HCT116 (cell line): ENCODE data around the gene TSPAN5. TPM values are rescaled to one million over a fixed set of nuclear protein-coding genes. Genes with fewer than 3 reads are reported as not detected.

Experiments
- ATAC-seq: fragments of 200-7000 bp; cut with Tn5 transposase; 2 replicates; pipeline ENCODE4 v1.9.1; 2020; ENCODE audit warnings: mild to moderate bottlenecking, moderate library complexity
- BruUV-seq: library from RNA; stranded (reverse); fragments of 400-500 nt; replicated peaks from 2 replicates; lab custom pipeline; 2021; lab: Mats Ljungman, UMichigan
- CTCF ChIA-PET: fragments of 300-600 bp; sonication (Branson Sonifier 250); formaldehyde crosslinking; loops from one replicate; lab custom pipeline; 2021; ENCODE audit warnings: antibody characterized with exemption; lab: Charles Lee
- POLR2A ChIA-PET: fragments of 300-600, 350-600 bp; sonication (Branson Sonifier 250); formaldehyde crosslinking; loops from one replicate; lab custom pipeline; 2021; ENCODE audit warnings: antibody characterized with exemption; lab: Charles Lee
- RAD21 ChIA-PET, 2 experiments: fragments of 300-600 bp; sonication (Branson Sonifier 250); formaldehyde crosslinking; loops; one replicate each; lab custom pipeline; 2023; ENCODE audit warnings: low total read pairs in 2 of 2; ENCODE audit not compliant: uncharacterized antibody in 2 of 2, unreplicated experiment in 2 of 2, low non-redundant PET in 1 of 2; lab: Charles Lee
- DNase-seq: peaks from one replicate; pipeline ENCODE4 v3.0.0-alpha.2; 2010; ENCODE audit warnings: low read depth, low spot score
- H2AFZ ChIP-seq: fragments of 200-600 bp; shearing (Covaris generic), sonication (generic); 2 replicates; pipeline ENCODE4 v1.6.1; 2017; ENCODE audit warnings: low read depth, mixed run types, mixed read lengths, antibody characterized with exemption, low read length; ENCODE audit not compliant: poor library complexity, severe bottlenecking
- H3K27ac ChIP-seq: 2 replicates; pipeline ENCODE4 v1.5.1; 2012; ENCODE audit warnings: low read depth, low read length
- H3K27me3 ChIP-seq: fragments of 200-600 bp; sonication (generic); 2 replicates; pipeline ENCODE4 v1.6.1; 2016; ENCODE audit warnings: mixed run types, low read length, mixed read lengths; ENCODE audit not compliant: insufficient read depth
- H3K36me3 ChIP-seq, 2 experiments: fragments of 200-500 bp in 1 of 2; fragments of 200-600 bp in 1 of 2; sonication (Bioruptor generic) in 1 of 2; sonication (generic) in 1 of 2; 2 replicates each; pipeline versions ENCODE4 v1.5.1 to v1.6.1; 2014 to 2016; ENCODE audit warnings: low read length in 2 of 2, inconsistent platforms in 1 of 2, mixed read lengths in 1 of 2, mixed run types in 1 of 2; ENCODE audit not compliant: insufficient read depth in 2 of 2, control insufficient read depth in 1 of 2
- H3K4me1 ChIP-seq, 2 experiments: fragments of 200-600 bp in 1 of 2; sonication (generic) in 1 of 2; 2 replicates each; pipeline versions ENCODE4 v1.5.1 to v1.6.1; 2012 to 2017; ENCODE audit warnings: low read length in 2 of 2, inconsistent platforms in 1 of 2, mild to moderate bottlenecking in 1 of 2, mixed read lengths in 1 of 2, mixed run types in 1 of 2, moderate library complexity in 1 of 2; ENCODE audit not compliant: insufficient read depth in 2 of 2, control insufficient read depth in 1 of 2
- H3K4me2 ChIP-seq: fragments of 200-600 bp; sonication (generic); 2 replicates; pipeline ENCODE4 v1.6.1; 2017; ENCODE audit warnings: mixed run types, low read length, mixed read lengths
- H3K4me3 ChIP-seq, 2 experiments: fragments of 200-600 bp in 1 of 2; sonication (generic) in 1 of 2; replicated peaks in 1 of 2; 2 replicates each; pipeline ENCODE4 v1.5.1; 2011 to 2016; ENCODE audit warnings: low read length in 2 of 2, control low read depth in 1 of 2, low read depth in 1 of 2, mild to moderate bottlenecking in 1 of 2, mixed read lengths in 1 of 2, mixed run types in 1 of 2
- H3K79me2 ChIP-seq: fragments of 200-600 bp; sonication (generic); 2 replicates; pipeline ENCODE4 v1.6.1; 2017; ENCODE audit warnings: mild to moderate bottlenecking, mixed run types, low read length, moderate library complexity, mixed read lengths; ENCODE audit not compliant: insufficient read depth
- H3K9ac ChIP-seq: fragments of 200-600 bp; sonication (generic); 2 replicates; pipeline ENCODE4 v1.6.1; 2016; ENCODE audit warnings: low read length, mixed read lengths
- H3K9me2 ChIP-seq: fragments of 200-600 bp; sonication (generic), shearing (Covaris generic); 2 replicates; pipeline ENCODE4 v1.6.1; 2017; ENCODE audit warnings: mixed run types, mild to moderate bottlenecking, moderate library complexity; ENCODE audit not compliant: insufficient read depth
- H3K9me3 ChIP-seq, 2 experiments: fragments of 200-500 bp in 1 of 2; fragments of 200-600 bp in 1 of 2; sonication (Bioruptor generic) in 1 of 2; sonication (generic) in 1 of 2; 2 replicates each; pipeline ENCODE4 v1.6.1; 2014 to 2017; ENCODE audit warnings: low read length in 2 of 2, mixed read lengths in 2 of 2, inconsistent platforms in 1 of 2, low read depth in 1 of 2, mild to moderate bottlenecking in 1 of 2, mixed run types in 1 of 2, moderate library complexity in 1 of 2; ENCODE audit not compliant: control insufficient read depth in 1 of 2, insufficient read depth in 1 of 2
- H4K20me1 ChIP-seq: fragments of 200-600 bp; sonication (generic), shearing (Covaris generic); 2 replicates; pipeline ENCODE4 v1.6.1; 2017; ENCODE audit warnings: mixed run types, mild to moderate bottlenecking, moderate library complexity; ENCODE audit not compliant: insufficient read depth
- CEBPB ChIP-seq: IDR thresholded peaks from 2 replicates; pipeline ENCODE4 v1.6.1; 2012; ENCODE audit warnings: low read depth
- EGR1 ChIP-seq: IDR thresholded peaks from 2 replicates; pipeline ENCODE4 v1.6.1; 2012; ENCODE audit warnings: low read depth
- FOSL1 ChIP-seq: IDR thresholded peaks from 2 replicates; pipeline ENCODE4 v1.6.1; 2012; ENCODE audit warnings: low read depth
- JUND ChIP-seq: IDR thresholded peaks from 2 replicates; pipeline ENCODE4 v1.6.1; 2012
- POLR2A ChIP-seq: IDR thresholded peaks from 2 replicates; pipeline ENCODE4 v1.7.0; 2011; ENCODE audit warnings: borderline replicate concordance; ENCODE audit not compliant: insufficient read depth, insufficient read length; ENCODE audit errors: extremely low read depth
- POLR2AphosphoS5 ChIP-seq: IDR thresholded peaks from 2 replicates; pipeline ENCODE4 v1.6.1; 2011; ENCODE audit warnings: mild to moderate bottlenecking, low read depth, low read length, moderate library complexity
- RAD21 ChIP-seq: IDR thresholded peaks from 2 replicates; pipeline ENCODE4 v1.6.1; 2012; ENCODE audit warnings: low read depth, mild to moderate bottlenecking
- REST ChIP-seq: IDR thresholded peaks from 2 replicates; pipeline ENCODE4 v1.6.1; 2012; ENCODE audit warnings: low read depth
- SP1 ChIP-seq: IDR thresholded peaks from 2 replicates; pipeline ENCODE4 v1.6.1; 2012; ENCODE audit warnings: low read depth
- SRF ChIP-seq: IDR thresholded peaks from 2 replicates; pipeline ENCODE4 v1.6.1; 2012; ENCODE audit warnings: low read depth
- YY1 ChIP-seq: IDR thresholded peaks from 2 replicates; pipeline ENCODE4 v1.6.1; 2011; ENCODE audit warnings: low read length, low read depth, moderate library complexity, mild to moderate bottlenecking; ENCODE audit not compliant: insufficient replicate concordance; ENCODE audit errors: extremely low read depth
- ZBTB33 ChIP-seq: IDR thresholded peaks from 2 replicates; pipeline ENCODE4 v1.6.1; 2011; ENCODE audit warnings: mild to moderate bottlenecking, low read length, moderate library complexity; ENCODE audit not compliant: insufficient replicate concordance; ENCODE audit errors: extremely low read depth
- ZFX ChIP-seq: fragments of 450-650 bp; IDR thresholded peaks from 2 replicates; pipeline ENCODE4 v1.6.1; 2017
- ZNF274 ChIP-seq: fragments of 200-500 bp; sonication (Bioruptor generic); IDR thresholded peaks from 2 replicates; pipeline ENCODE4 v1.6.1; 2014; ENCODE audit warnings: mild to moderate bottlenecking, low read depth, low read length, inconsistent platforms
- intact Hi-C: fragments of 100-400 bp; cut with micrococcal nuclease; formaldehyde crosslinking; loops from 2 replicates; pipeline ENCODE4 v1.10.0; 2022
- total RNA-seq: library from RNA; stranded (reverse); gene quantifications from one replicate; pipeline ENCODE4 v1.2.1, GENCODE V29; 2021; ENCODE audit not compliant: unreplicated experiment
- TF ChIP-seq, protein P1 (sequence below): IDR thresholded peaks from 2 replicates; pipeline ENCODE4 v1.6.1; 2012

The TSPAN5 gene
- total RNA-seq, 1 experiment from 2014 or later: 56.8 TPM

DNA sequence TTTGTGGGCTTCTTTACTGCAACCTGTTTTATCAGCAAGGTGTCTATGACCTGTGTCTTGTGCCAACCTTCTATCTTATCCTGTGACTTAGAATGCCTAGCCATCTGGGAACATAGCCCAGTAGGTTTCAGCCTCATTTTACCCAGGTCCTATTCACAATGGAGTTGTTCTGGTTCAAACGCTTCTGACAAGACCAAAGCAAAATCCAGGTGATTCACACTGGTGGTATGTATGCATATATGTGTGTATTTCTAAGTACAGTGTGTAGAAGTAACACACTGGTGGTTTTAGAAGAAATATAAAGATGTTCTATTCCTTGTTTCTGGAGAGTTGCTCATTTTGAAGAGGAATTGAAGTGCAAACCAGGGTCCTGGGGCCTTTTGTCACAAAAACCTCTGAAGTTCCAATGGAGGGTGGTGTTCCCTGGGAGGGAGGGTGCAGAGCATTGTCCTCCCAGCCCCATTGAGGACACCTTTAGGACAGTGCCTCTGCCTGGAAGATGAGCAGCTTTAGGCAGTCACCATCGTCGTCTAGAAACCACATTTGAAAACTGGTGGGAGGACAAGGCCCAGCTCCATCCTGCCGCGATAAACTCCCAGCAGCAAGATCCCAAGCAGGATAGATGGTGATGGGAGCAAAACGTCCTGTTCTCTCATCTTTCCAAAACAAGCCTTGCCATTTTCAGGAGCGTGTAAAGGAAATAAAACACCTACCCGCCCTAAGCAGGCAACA, 191.4 kb downstream of the TSPAN5 start:
- RAD21 ChIA-PET: interaction anchor here (0.7 to 1.4 kb wide), 6 partner anchors 55 to 910 kb away, joined by 3 read pairs; partner anchors contain the start of gene TSPAN5 (in 1 of the 2)
- Histone ChIP-seq H4K20me1 (no peaks in the 10 kb centered on the region), H3K9me3 (no peaks in the 10 kb centered on the region), H3K36me3 (peaks cover 2 to 11% of the 10 kb centered on the region in 2 experiments; a peak in 2 of 4 replicates), H3K4me3 (no peak overlapping the region)
- no TSS peak for BruUV-seq
- TF ChIP-seq SRF (no peak), CEBPB (no peak; the same call in 1 of the 2 replicates), ZNF274 (no peak), FOSL1 (no peak), YY1 (no peak), REST (no peak), EGR1 (no peak), JUND (no peak), ZBTB33 (no peak), POLR2AphosphoS5 (no peak), POLR2A (no peak), ZFX (no peak), RAD21 (no peak), SP1 (no peak)
- TF ChIP-seq, protein P1, sequence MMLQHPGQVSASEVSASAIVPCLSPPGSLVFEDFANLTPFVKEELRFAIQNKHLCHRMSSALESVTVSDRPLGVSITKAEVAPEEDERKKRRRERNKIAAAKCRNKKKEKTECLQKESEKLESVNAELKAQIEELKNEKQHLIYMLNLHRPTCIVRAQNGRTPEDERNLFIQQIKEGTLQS: no peak
- TF ChIP-seq, all 23 proteins: peak for 0
- CTCF ChIA-PET: interaction anchor here (0.7 to 1.3 kb wide), 11 partner anchors 10 to 996 kb away, joined by 3 to 5 read pairs (median 3); no protein-coding TSS in a partner anchor
- ATAC-seq (peak; percentile 32), DNase-seq (no peak)
- Histone ChIP-seq H2AFZ (no peak overlapping the region), H3K9ac (no peak overlapping the region), H3K79me2 (no peaks in the 10 kb centered on the region), H3K4me1 (peaks cover 0 to 18% of the 10 kb centered on the region in 2 experiments; a peak in 2 of 4 replicates), H3K27ac (no peak overlapping the region), H3K27me3 (no peaks in the 10 kb centered on the region), H3K9me2 (no peaks in the 10 kb centered on the region), H3K4me2 (peak overlapping the region; percentile 73)
- POLR2A ChIA-PET: no interaction called here
- intact Hi-C loops: loop anchor here (2.0 to 10.0 kb wide), 8 partner anchors 158 to 940 kb away; partner anchors contain the start of genes EIF4E and TSPAN5
